AG08395 (cell line): ENCODE data around the gene NR1D1.

ENCODE experiments used
- DNase-seq: peaks from one replicate; pipeline ENCODE4 v3.0.0; 2012; ENCODE audit warnings: mixed read lengths, low spot score

NR1D1 gene

DNA sequence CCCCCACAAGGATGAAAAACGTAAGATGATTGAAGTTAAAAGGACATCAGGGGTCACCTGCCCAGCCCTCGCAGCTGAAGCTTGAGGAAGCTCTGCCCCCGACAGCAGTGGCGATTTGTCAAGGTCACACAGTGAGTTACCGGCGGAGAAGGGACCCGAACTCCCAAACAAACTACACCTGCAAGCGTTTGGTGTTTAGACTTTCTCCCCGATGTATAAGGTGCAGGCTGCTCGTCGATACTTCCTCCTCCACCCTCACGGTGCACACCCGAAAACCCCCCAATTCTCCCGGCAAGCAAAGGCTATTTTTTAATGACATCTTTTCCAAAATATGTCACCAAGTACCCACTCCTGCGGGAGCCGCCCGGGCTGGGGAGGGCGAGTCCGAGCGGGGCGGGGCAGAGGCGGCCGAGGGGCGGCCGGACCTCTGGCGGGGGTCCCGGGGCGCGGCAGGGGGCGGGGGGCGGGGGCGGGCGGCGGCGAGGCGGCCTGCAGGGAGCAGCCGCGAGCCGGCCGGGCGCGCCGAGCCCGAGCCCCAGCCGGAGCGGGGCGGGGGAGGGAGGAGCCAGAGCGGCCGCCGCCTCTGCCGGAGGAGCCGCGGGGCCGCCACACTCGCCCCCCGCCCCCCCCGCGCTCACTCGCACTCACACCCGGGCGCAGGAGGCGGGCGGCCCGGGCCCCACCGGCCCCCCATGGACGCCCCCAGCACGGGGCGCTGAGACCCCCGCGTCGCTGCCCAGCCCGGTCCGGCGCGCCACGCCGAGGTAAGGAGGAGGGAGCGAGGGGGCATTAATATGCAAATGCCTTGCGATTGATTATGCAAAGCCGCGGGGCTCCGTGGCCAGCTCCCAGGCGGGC is 37.8 kb downstream of the NR1D1 start, which contains the start of gene THRA:
TSS of gene THRA (plus strand) at position 637 of the 858 bp plus-strand sequence. CDS start 11,524 bp downstream, outside the sequence.
- DNase-seq, result peak; percentile 75

DNA sequence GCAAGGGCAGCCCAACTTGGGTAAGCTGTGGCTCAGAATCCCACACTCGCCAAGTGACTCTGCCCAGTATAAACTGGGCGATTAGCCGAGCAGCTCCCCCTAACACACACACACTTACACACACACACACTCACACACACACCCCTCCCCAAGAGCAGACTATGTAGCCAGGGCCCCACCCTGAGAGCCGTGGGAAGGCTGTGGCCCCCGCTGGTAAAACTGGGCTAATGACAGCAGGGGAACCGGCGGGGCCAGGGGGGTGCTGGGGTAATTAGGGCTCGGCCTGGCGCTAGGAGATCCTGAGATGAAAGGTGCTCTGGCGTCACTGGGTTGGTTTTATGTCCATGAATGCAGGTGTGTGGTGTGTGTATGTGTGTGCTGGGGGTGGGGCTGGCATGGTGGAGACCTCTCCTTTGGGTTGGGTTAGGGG is 38.8 kb downstream of the NR1D1 start:
- DNase-seq, result no peak

GRCh38 chr17:40060887-40061608 is 39.3 kb downstream of the NR1D1 start:
- DNase-seq, result no peak

- DNase-seq, result no peak
Measured at GRCh38 chr17:40059729-40060475, 40.5 kb downstream of the NR1D1 start.

- no peak for DNase-seq
Measured at GRCh38 chr17:40058865-40059264, 41.5 kb downstream of the NR1D1 start.

GRCh38 chr17:40058186-40058784 is 42.1 kb downstream of the NR1D1 start:
- peak; percentile 44 for DNase-seq

- DNase-seq, result no peak
Measured at GRCh38 chr17:40056379-40057015, 43.9 kb downstream of the NR1D1 start.
